Astrocyte of the spinal cord (primary cell): ENCODE measurements around the gene SESN1.
A peak's percentile ranks its signal among the peaks of the same experiment; 100 is the strongest.

Experiments used
- DNase-seq: peaks from one replicate; pipeline ENCODE4 v3.0.0; 2011; ENCODE audit warnings: low read depth, low spot score
- H3K4me3 ChIP-seq: 2 replicates; pipeline ENCODE4 v1.5.1; 2011; ENCODE audit warnings: low read depth, mild to moderate bottlenecking, low read length, moderate library complexity
- CTCF ChIP-seq: IDR thresholded peaks from 2 replicates; pipeline ENCODE4 v1.5.1; 2012; ENCODE audit warnings: low read depth, mild to moderate bottlenecking, low read length, inconsistent platforms
- in situ Hi-C: cut with HindIII; loops from 2 replicates; pipeline ENCODE4 v1.10.0; 2017; ENCODE audit warnings: low sequenced_read_pairs

Gene SESN1

GRCh38 chr6:109053336-109053735 is 41.3 kb downstream of the SESN1 start:
- no peak for DNase-seq
- no peak overlapping the region for H3K4me3 ChIP-seq
- TF ChIP-seq CTCF, result no peak
- in situ Hi-C loops, result no loop called here

GRCh38 chr6:109052852-109053251 is 41.8 kb downstream of the SESN1 start:
- DNase-seq, result no peak
- in situ Hi-C loops, result no loop called here
- no peak overlapping the region for H3K4me3 ChIP-seq
- no peak for TF ChIP-seq CTCF

GRCh38 chr6:109052018-109052651 is 42.5 kb downstream of the SESN1 start:
- DNase-seq, result no peak
- no peak for TF ChIP-seq CTCF
- no peak overlapping the region for H3K4me3 ChIP-seq
- in situ Hi-C loops, result no loop called here

- in situ Hi-C loops, result no loop called here
- H3K4me3 ChIP-seq, result no peak overlapping the region
- TF ChIP-seq CTCF, result no peak
- DNase-seq, result peak; percentile 42
These were observed 43.2 kb downstream of the SESN1 start for GRCh38 chr6:109051301-109052017.

- in situ Hi-C loops, result no loop called here
- no peak for TF ChIP-seq CTCF
- no peak overlapping the region for H3K4me3 ChIP-seq
- no peak for DNase-seq
These were observed 44.1 kb downstream of the SESN1 start for GRCh38 chr6:109050447-109051102.

- no peak overlapping the region for H3K4me3 ChIP-seq
- no peak for DNase-seq
- in situ Hi-C loops, result no loop called here
- TF ChIP-seq CTCF, result no peak
These were observed 44.6 kb downstream of the SESN1 start for GRCh38 chr6:109050012-109050411.
